ELR (cell line): Measurements from ENCODE around the gene FHAD1.
"Not testable (repeated sequence)": the region's sequence is repeated elsewhere in the genome, so short reads cannot be mapped to it uniquely, and the experiment has no call there.

Experiments
- DNase-seq: peaks from one replicate; pipeline ENCODE4 v3.0.0-alpha.2; 2015; ENCODE audit warnings: low read depth

FHAD1 gene

GRCh38 chr1:15418806-15419515 is 171.9 kb downstream of the FHAD1 start:
- DNase-seq: peak; percentile 37

- DNase-seq: no peak
These were observed 173.9 kb downstream of the FHAD1 start for GRCh38 chr1:15420853-15421465.

- DNase-seq: no peak
These were observed 175.8 kb downstream of the FHAD1 start for GRCh38 chr1:15422871-15423270.

- peak; percentile 20 for DNase-seq
These were observed 176.5 kb downstream of the FHAD1 start for GRCh38 chr1:15423355-15424077.

- no peak for DNase-seq
These were observed 177.2 kb downstream of the FHAD1 start for GRCh38 chr1:15424146-15424667.

- DNase-seq: no peak
These were observed 178.0 kb downstream of the FHAD1 start for GRCh38 chr1:15424981-15425380.

- DNase-seq: no peak
These were observed 178.5 kb downstream of the FHAD1 start for GRCh38 chr1:15425521-15425920.

- no peak for DNase-seq
These were observed 178.9 kb downstream of the FHAD1 start for GRCh38 chr1:15425958-15426357.

- peak; percentile 60 for DNase-seq
These were observed 179.7 kb downstream of the FHAD1 start for GRCh38 chr1:15426492-15427279.

GRCh38 chr1:15427280-15427666 is 180.2 kb downstream of the FHAD1 start:
- no peak for DNase-seq

- not testable (repeated sequence) for DNase-seq
These were observed 181.2 kb downstream of the FHAD1 start for GRCh38 chr1:15428252-15428651.

- no peak for DNase-seq
These were observed 181.9 kb downstream of the FHAD1 start for GRCh38 chr1:15428815-15429435.

- peak; percentile 81 for DNase-seq
These were observed 182.7 kb downstream of the FHAD1 start for GRCh38 chr1:15429701-15430149.

GRCh38 chr1:15430787-15431570 is 184.0 kb downstream of the FHAD1 start:
- DNase-seq: peak; percentile 53

- DNase-seq: no peak
These were observed 184.5 kb downstream of the FHAD1 start for GRCh38 chr1:15431571-15431948.

GRCh38 chr1:15432324-15432723 is 185.3 kb downstream of the FHAD1 start:
- DNase-seq: no peak

- DNase-seq: no peak
These were observed 186.4 kb downstream of the FHAD1 start for GRCh38 chr1:15433471-15433870.

GRCh38 chr1:15434739-15435138 is 187.7 kb downstream of the FHAD1 start:
- DNase-seq: peak; percentile 28

GRCh38 chr1:15435239-15436077 is 188.4 kb downstream of the FHAD1 start:
- DNase-seq: no peak
